GM19240 (cell line): ENCODE data around the gene PLEKHA5.
"Not testable (repeated sequence)": the region's sequence is repeated elsewhere in the genome, so short reads cannot be mapped to it uniquely, and the experiment has no call there.

Experiments used
- DNase-seq: peaks from one replicate; pipeline ENCODE4 v3.0.0; 2011; ENCODE audit warnings: low spot score; ENCODE audit not compliant: insufficient read length

Gene PLEKHA5

DNA sequence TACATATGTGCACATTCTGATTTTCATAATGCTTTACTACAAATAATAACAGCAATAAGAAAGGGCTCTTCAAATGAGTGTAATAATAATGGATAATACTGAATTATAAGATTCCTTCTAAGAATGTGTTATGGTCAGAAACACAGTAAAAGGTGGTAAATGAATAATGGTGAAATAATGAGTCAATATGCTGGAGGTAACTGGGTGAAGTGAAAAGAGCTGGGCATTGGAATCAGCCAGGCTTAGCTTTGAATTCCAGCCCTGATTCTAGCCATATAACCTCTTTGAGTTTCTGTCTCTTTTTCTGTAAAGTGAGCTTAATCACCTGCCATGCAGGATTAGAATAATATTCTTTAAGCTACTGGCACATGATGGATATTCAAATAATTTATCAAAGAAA, 39.1 kb downstream of the PLEKHA5 start:
- DNase-seq = no peak

DNA sequence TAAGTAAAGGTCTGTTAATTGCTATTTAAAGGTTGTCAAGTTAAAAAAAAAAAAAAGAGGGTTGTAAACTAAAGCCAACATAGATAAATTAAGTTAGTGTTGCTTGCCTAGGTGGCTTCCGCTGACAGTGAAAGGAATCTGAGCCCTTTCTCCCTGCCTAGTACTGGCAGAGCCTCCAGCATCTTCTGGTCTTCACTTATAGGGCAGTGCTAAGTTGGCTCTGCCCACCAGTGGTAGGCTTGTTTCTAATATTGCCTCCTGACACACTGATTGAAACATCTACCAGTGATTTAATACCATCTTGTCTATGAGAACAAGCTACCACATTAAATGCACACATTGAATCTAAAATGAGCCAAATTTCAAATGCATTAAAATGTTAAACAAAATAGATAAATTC, 39.7 kb downstream of the PLEKHA5 start:
- no peak for DNase-seq

GRCh38 chr12:19170286-19170685, 40.8 kb downstream of the PLEKHA5 start:
- not testable (repeated sequence) for DNase-seq

GRCh38 chr12:19171731-19172130, 42.2 kb downstream of the PLEKHA5 start:
- DNase-seq = no peak

GRCh38 chr12:19177754-19178153, 48.2 kb downstream of the PLEKHA5 start:
- no peak for DNase-seq

GRCh38 chr12:19179986-19180385, 50.5 kb downstream of the PLEKHA5 start:
- no peak for DNase-seq

GRCh38 chr12:19181666-19182426, 52.3 kb downstream of the PLEKHA5 start:
- DNase-seq = no peak

- no peak for DNase-seq
Measured at GRCh38 chr12:19183121-19183838, 53.7 kb downstream of the PLEKHA5 start.

DNA sequence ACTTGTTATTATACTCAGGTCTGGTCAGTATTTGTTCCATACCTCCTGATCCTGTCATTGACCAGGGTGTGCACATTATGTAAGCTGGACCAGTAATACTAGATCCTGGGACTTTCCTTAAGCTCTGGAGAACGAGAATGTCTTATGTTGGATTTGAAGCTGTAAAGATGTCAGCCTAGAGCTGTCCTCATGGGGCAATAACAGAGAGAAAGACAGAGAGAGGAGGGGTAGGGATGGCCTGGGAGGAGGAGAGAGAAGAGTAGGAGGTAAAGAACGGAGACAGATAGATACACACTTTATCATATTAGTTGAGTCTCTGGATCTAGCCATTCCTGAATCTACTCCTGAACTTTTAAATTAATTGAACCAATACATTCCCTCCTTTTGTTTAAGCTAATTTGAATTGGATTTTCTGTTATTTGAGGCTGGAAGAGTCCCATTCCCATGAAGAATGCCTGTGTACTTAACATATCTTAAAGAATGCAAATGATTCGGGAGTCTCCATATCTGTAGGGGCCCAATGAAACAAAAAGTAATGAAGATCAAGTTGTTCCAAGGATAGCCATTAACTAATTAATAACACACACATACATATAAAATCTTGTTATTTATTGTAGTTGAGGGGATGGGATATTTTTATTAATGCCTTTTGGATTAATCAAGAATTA, 55.9 kb downstream of the PLEKHA5 start:
- no peak for DNase-seq

DNA sequence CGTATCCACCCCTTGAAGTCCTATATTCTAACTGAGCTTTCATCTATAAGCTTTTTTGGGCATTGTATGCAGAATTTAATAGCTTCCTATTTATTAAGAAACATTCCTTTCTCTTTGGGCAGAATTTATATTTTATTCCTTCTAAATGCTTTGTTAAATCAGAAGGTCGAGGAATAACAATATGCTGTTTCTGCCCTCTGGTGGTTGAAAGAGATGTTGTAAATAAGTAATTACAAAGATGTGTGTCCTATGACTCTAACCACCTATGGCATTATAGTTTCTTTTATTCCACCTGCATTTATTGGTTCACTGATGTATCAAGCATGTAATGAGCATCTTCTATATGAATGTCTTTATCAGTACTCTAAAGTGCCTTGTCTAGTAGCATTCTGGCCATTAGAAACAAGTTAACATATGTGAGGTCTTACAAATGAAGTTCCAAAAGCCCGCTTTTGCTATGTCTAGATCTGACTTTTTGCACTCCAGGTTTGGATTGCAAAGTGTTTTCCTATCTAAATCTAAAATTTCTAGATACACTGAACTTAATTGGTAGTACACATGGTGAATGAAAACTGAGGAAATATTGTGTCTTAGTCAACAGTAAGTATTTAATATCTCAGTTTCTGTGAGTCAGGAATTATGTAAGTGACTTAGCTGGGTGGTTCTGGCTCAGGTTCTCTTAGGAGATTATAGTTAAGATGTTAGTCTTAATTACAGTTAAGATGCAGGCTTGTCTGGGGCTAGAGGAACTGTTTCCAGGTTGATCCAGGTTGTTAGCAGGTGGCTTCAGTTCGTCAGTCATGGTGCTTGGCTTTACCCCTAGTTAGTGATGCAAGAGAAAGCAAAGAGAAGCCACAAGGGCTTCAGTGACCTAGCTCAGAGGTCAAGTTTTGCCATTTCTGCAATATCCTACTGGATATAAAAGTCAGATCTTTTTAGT, 57.5 kb downstream of the PLEKHA5 start:
- DNase-seq = no peak

GRCh38 chr12:19189522-19189921, 60.0 kb downstream of the PLEKHA5 start:
- no peak for DNase-seq

- DNase-seq = no peak
Measured at GRCh38 chr12:19190292-19191031, 60.9 kb downstream of the PLEKHA5 start.

DNA sequence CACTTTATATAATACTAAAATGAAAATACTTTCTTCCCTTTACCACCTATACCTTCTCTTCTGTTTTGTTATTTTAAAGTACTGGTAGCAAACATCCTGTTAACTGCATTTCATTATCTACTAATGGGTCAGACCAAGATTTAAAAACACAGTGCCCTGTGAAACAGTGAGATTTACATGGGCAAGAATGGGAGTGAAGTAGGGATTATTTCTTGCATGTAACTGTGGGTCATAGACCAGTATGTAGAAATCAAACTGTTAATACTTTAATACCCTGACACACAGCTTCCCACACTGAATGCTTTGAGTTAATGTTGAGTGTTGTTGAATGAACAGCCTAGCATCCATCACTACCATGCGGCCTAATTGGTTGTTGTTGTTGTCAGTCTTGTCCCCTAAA, 61.6 kb downstream of the PLEKHA5 start:
- no peak for DNase-seq

GRCh38 chr12:19191563-19191962, 62.0 kb downstream of the PLEKHA5 start:
- no peak for DNase-seq

DNA sequence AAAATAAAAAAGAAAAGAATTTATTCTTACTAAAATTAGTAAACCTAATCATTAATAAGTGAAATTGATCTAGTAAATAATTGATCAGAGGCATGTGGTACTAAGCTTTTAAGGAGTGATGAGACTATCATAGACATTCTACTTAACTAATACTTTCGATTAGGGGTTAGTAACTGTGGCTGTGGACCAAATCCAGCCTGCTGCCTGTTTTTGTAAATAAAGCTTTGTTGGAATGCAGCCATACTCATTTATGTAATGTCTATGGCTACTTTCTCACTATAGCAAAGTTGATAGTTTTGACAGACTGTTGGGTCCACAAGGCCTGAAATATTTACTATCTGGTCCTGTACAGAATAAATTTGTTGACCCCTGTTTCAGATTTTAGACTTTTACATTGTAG, 63.2 kb downstream of the PLEKHA5 start:
- no peak for DNase-seq

- no peak for DNase-seq
Measured at GRCh38 chr12:19194963-19195362, 65.4 kb downstream of the PLEKHA5 start.

DNA sequence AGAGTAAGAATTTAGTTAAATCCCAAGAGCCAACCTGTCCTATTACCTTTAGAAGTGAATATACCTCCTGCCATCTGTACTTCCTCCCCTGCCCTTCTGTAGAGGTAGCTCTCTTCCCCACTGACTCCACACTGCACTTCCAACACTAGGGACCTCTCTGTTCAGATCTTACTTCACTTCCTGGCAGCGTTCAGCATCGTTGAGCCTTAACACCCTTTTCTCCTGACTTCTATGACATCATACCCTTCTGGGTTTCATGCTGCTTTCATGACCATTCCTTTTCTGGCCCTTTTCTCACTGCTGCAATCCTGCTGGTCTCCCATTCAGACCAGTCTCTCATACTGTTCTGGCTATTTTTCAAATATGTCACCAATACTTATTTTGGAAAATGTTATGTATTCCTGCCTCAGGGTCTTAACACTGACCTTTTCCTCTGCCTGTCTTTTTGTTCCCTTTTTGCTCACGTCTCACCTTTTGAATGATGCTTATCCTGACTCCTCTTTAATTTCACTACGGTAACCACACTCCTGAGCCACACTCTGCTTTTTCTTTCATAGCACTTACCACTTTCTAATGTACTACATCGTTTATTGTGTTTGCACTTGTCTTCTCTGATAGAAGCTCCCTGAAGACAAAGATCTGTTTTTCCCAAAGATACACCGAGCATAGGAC, 67.6 kb downstream of the PLEKHA5 start:
- DNase-seq = no peak

- no peak for DNase-seq
Measured at GRCh38 chr12:19198272-19198671, 68.7 kb downstream of the PLEKHA5 start.

GRCh38 chr12:19199332-19199731, 69.8 kb downstream of the PLEKHA5 start:
- DNase-seq = no peak

DNA sequence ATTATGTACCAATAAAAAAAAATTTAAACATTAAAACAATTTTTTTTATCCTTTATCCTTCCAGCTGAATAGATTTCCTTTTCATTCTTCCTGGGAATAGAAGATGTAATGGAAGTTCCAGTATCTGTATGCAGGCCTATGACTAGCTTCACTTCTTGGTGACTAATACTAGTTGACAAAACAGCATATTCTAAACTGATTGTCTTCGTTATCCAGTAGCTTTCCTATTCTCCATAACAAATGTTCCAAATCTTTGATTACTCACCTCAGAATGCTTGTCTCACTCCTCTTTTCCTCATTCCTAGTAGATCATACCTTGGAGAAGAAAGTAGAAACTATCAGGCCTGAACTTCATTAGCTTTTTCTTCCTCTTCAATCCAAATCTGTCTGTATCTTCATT, 70.7 kb downstream of the PLEKHA5 start:
- no peak for DNase-seq
